IMR-90 (cell line): ENCODE measurements around the gene RFX3. TPM values are rescaled to one million over a fixed set of nuclear protein-coding genes. Genes with fewer than 3 reads are reported as not detected.

ENCODE experiments used
- ATAC-seq: fragments of 200-7000 bp; cut with Tn5 transposase; 2 replicates; pipeline ENCODE4 v1.9.1; 2020; ENCODE audit warnings: low read depth, mild to moderate bottlenecking, moderate library complexity
- BruUV-seq: library from RNA; stranded (reverse); fragments of 400-500 nt; replicated peaks from 2 replicates; lab custom pipeline; 2021; lab: Mats Ljungman, UMichigan
- CTCF ChIA-PET: fragments of 300-600 bp; formaldehyde crosslinking; extraction: SDS; loops from one replicate; lab custom pipeline; 2021; ENCODE audit warnings: antibody characterized with exemption; lab: Yijun Ruan, JAX
- POLR2A ChIA-PET: fragments of 300-600 bp; sonication (Branson Sonifier 250); formaldehyde crosslinking; loops from one replicate; lab custom pipeline; 2022; ENCODE audit warnings: antibody characterized with exemption; ENCODE audit not compliant: unreplicated experiment; lab: Charles Lee
- DNase-seq: peaks from one replicate; pipeline ENCODE4 v3.0.0; 2013
- H2AFZ ChIP-seq: replicated peaks from 2 replicates; pipeline ENCODE3; 2013; ENCODE audit warnings: low read length, mild to moderate bottlenecking; ENCODE audit not compliant: poor library complexity
- H2AK5ac ChIP-seq: 2 replicates; pipeline ENCODE4 v1.6.1; 2013; ENCODE audit warnings: low read depth, low read length, inconsistent platforms
- H2AK9ac ChIP-seq: replicated peaks from 2 replicates; pipeline ENCODE3; 2013; ENCODE audit warnings: mild to moderate bottlenecking, low read depth, low read length, moderate library complexity; ENCODE audit not compliant: poor library complexity
- H2BK120ac ChIP-seq: 2 replicates; pipeline ENCODE4 v1.6.1; 2013; ENCODE audit warnings: low read depth, low read length, inconsistent platforms
- H2BK15ac ChIP-seq: 3 replicates; pipeline ENCODE4 v1.6.1; 2013; ENCODE audit warnings: low read depth, low read length, inconsistent platforms
- H2BK20ac ChIP-seq: 2 replicates; pipeline ENCODE4 v1.6.1; 2013; ENCODE audit warnings: low read depth, mild to moderate bottlenecking, inconsistent platforms, low read length, moderate library complexity
- H2BK5ac ChIP-seq: 2 replicates; pipeline ENCODE4 v1.6.1; 2013; ENCODE audit warnings: mild to moderate bottlenecking, low read depth, low read length, inconsistent platforms; ENCODE audit not compliant: poor library complexity, severe bottlenecking
- H3K14ac ChIP-seq: replicated peaks from 2 replicates; pipeline ENCODE4 v1.6.1; 2013; ENCODE audit warnings: low read depth, low read length, inconsistent platforms
- H3K18ac ChIP-seq: 2 replicates; pipeline ENCODE4 v1.6.1; 2013; ENCODE audit warnings: low read depth, low read length, control low read depth
- H3K23ac ChIP-seq: 2 replicates; pipeline ENCODE4 v1.6.1; 2013; ENCODE audit warnings: low read depth, low read length, inconsistent platforms
- H3K27ac ChIP-seq: 2 replicates; pipeline ENCODE4 v1.5.1; 2013; ENCODE audit warnings: mild to moderate bottlenecking, control low read depth, low read length; ENCODE audit not compliant: insufficient read depth
- H3K27me3 ChIP-seq: 2 replicates; pipeline ENCODE4 v1.6.1; 2013; ENCODE audit warnings: low read length; ENCODE audit not compliant: control insufficient read depth, insufficient read depth
- H3K36me3 ChIP-seq: 2 replicates; pipeline ENCODE4 v1.6.1; 2013; ENCODE audit warnings: low read length, mixed read lengths; ENCODE audit not compliant: control insufficient read depth, insufficient read depth
- H3K4ac ChIP-seq: 2 replicates; pipeline ENCODE4 v1.6.1; 2013; ENCODE audit warnings: low read depth, low read length, inconsistent platforms
- H3K4me1 ChIP-seq: 2 replicates; pipeline ENCODE4 v1.6.1; 2013; ENCODE audit warnings: low read length, mixed read lengths; ENCODE audit not compliant: control insufficient read depth, insufficient read depth
- H3K4me2 ChIP-seq: 2 replicates; pipeline ENCODE4 v1.6.1; 2013; ENCODE audit warnings: low read depth, mild to moderate bottlenecking, control low read depth, low read length, moderate library complexity
- H3K4me3 ChIP-seq: 2 replicates; pipeline ENCODE4 v1.5.1; 2013; ENCODE audit warnings: low read depth, mild to moderate bottlenecking, control low read depth, low read length, moderate library complexity; ENCODE audit not compliant: insufficient read depth
- H3K56ac ChIP-seq: 2 replicates; pipeline ENCODE4 v1.6.1; 2013; ENCODE audit warnings: low read length, inconsistent platforms; ENCODE audit not compliant: insufficient read depth; ENCODE audit errors: extremely low read depth
- H3K79me1 ChIP-seq, 2 experiments: 2 replicates each; pipeline ENCODE4 v1.6.1; 2013; ENCODE audit warnings: low read length in 2 of 2, inconsistent platforms in 1 of 2, low read depth in 1 of 2
- H3K9ac ChIP-seq: 2 replicates; pipeline ENCODE4 v1.6.1; 2013; ENCODE audit warnings: low read depth, low read length, control low read depth
- H3K9me1 ChIP-seq: 2 replicates; pipeline ENCODE4 v1.6.1; 2013; ENCODE audit warnings: low read length, inconsistent platforms; ENCODE audit not compliant: insufficient read depth
- H3K9me3 ChIP-seq: 2 replicates; pipeline ENCODE4 v1.6.1; 2013; ENCODE audit warnings: low read length; ENCODE audit not compliant: control insufficient read depth, insufficient read depth
- H4K20me1 ChIP-seq: 2 replicates; pipeline ENCODE4 v1.6.1; 2013; ENCODE audit warnings: low read length, inconsistent platforms; ENCODE audit not compliant: insufficient read depth
- H4K5ac ChIP-seq: 2 replicates; pipeline ENCODE4 v1.6.1; 2013; ENCODE audit warnings: mild to moderate bottlenecking, low read depth, low read length, control low read depth
- H4K8ac ChIP-seq, 2 experiments: 2 replicates each; pipeline ENCODE4 v1.6.1; 2013; ENCODE audit warnings: low read depth in 2 of 2, low read length in 2 of 2, control low read depth in 1 of 2, inconsistent platforms in 1 of 2
- H4K91ac ChIP-seq: 2 replicates; pipeline ENCODE4 v1.6.1; 2013; ENCODE audit warnings: low read depth, low read length, inconsistent platforms; ENCODE audit not compliant: insufficient read depth
- CEBPB ChIP-seq: IDR thresholded peaks from 2 replicates; pipeline ENCODE4 v1.6.1; 2012; ENCODE audit warnings: low read depth, low read length, improper control_type of control experiment
- CHD1 ChIP-seq: IDR thresholded peaks from 2 replicates; pipeline ENCODE4 v1.6.1; 2012; ENCODE audit warnings: low read depth, low read length, improper control_type of control experiment
- MXI1 ChIP-seq: IDR thresholded peaks from 2 replicates; pipeline ENCODE4 v1.6.1; 2012; ENCODE audit warnings: low read depth, mild to moderate bottlenecking, low read length, moderate library complexity, borderline replicate concordance
- NFE2L2 ChIP-seq: fragments of 150-350 bp; IDR thresholded peaks from 2 replicates; pipeline ENCODE4 v1.6.1; 2016; ENCODE audit warnings: low read depth, mild to moderate bottlenecking, low read length
- RAD21 ChIP-seq: IDR thresholded peaks from 2 replicates; pipeline ENCODE4 v1.6.1; 2012; ENCODE audit warnings: low read length, improper control_type of control experiment
- RCOR1 ChIP-seq: IDR thresholded peaks from 2 replicates; pipeline ENCODE4 v1.6.1; 2012; ENCODE audit warnings: mild to moderate bottlenecking, low read length, improper control_type of control experiment; ENCODE audit not compliant: insufficient replicate concordance
- WGBS, 2 experiments: methylation state at CpG; one replicate each; pipeline versions ENCODE4 v1.1.5 to v1.1.7; 2013; ENCODE audit warnings: missing lambda C conversion rate in 2 of 2; ENCODE audit not compliant: insufficient read length in 1 of 2; ENCODE audit errors: extremely low coverage in 2 of 2; 5-methylcytosine and 5-hydroxymethylcytosine counted together
- dilution Hi-C: fragments of 300-500 bp; cut with HindIII; formaldehyde crosslinking; loops from one replicate; pipeline ENCODE4 v1.14.3; 2018; ENCODE audit warnings: low sequenced_read_pairs; ENCODE audit not compliant: unreplicated experiment
- in situ Hi-C: fragments of 300-500 bp; cut with MboI; formaldehyde crosslinking; loops from 3 replicates; pipeline ENCODE4 v1.14.3; 2019; ENCODE audit warnings: low sequenced_read_pairs, inconsistent platforms, mixed read lengths
- intact Hi-C: fragments of 100-400 bp; cut with micrococcal nuclease; formaldehyde crosslinking; loops from 2 replicates; pipeline ENCODE4 v1.10.0; 2022
- polyA plus RNA-seq, 3 experiments: library from polyadenylated mRNA; depleted of rRNA; stranded (reverse); fragments of >200 nt; gene quantifications; 2 replicates each; pipeline ENCODE4 v1.2.3, GENCODE V29; 2012; ENCODE audit warnings: low replicate concordance in 1 of 3
- total RNA-seq: library from RNA; depleted of rRNA; stranded (reverse); fragments of >200 nt; gene quantifications from 2 replicates; pipeline ENCODE4 v1.2.3, GENCODE V29; 2012

RFX3 gene
- total and polyA plus RNA-seq, 2 of the 4 experiments (the other 2 are of a cell fraction) = 1.7 to 2.7 TPM

DNA sequence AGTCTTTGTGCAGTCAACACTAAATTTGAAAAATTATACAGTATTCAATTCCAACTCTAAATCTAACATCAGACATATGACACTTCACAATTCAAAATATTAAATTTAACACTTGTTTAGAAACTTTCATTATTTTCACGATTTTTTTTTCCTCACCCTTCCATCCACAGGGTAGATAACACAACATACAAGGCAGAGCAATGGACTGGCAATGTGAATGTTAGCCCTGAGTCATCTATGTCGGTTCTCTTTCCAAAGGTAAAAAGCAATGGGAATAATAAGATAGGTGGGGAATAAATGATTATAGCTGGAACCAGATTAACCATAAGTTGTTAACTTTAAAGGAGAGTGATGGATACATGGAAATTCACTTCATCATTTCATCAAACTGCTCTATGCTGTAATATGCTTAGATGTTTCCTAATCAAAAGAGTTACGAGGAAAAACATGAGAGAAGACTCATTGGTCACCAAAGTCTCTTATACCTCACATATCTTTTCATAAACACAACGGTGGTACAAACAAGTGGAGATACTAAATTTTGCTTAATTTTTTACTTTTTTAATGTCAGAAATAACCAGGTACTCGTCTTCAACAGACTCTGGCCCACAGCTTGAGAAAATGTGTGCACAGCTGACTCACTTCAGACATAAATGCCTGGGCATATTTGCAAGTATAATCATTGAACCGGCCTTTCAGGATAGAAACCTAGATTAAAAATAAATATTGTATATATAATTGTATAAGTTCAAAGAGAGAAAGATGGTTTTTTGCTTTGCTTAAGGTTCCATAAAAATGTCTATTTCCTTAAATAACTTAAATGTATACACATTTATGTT lies 23.0 kb downstream of the RFX3 start:
- H3K9ac ChIP-seq = no peak overlapping the region
- peak; percentile 75 for ATAC-seq

More for the DNA sequence above, 23.0 kb downstream of the RFX3 start:
- no peak overlapping the region for H3K14ac ChIP-seq
- POLR2A ChIA-PET = no interaction called here
- H3K4me3 ChIP-seq = no peak overlapping the region
- H2AFZ ChIP-seq = no peak overlapping the region
- no peak overlapping the region for H3K4ac ChIP-seq
- intact Hi-C loops = no loop called here
- H2BK5ac ChIP-seq = peak overlapping the region; percentile 8
- DNase-seq = peak; percentile 61
- H4K5ac ChIP-seq = no peak overlapping the region
- H3K36me3 ChIP-seq = no peaks in the 10 kb centered on the region
- H2AK9ac ChIP-seq = no peak overlapping the region
- in situ Hi-C loops = no loop called here
- H3K56ac ChIP-seq = no peak overlapping the region
- no peak for TF ChIP-seq RAD21
- no peak for TF ChIP-seq CHD1
- no peak for TF ChIP-seq RCOR1
- no peak for TF ChIP-seq CEBPB
- TF ChIP-seq NFE2L2 = no peak
- TF ChIP-seq MXI1 = no peak
- no peak overlapping the region for H2AK5ac ChIP-seq
- no peaks in the 10 kb centered on the region for H3K9me1 ChIP-seq
- no peaks in the 10 kb centered on the region for H3K27me3 ChIP-seq
- WGBS, 2 experiments = 60 to 100% methylated on average over 1 of the region's 6 CpGs
- peaks cover 0 to 3% of the 10 kb centered on the region in 2 experiments; a peak in 1 of 4 replicates for H3K79me1 ChIP-seq
- no TSS peak for BruUV-seq
- no peaks in the 10 kb centered on the region for H4K20me1 ChIP-seq
- no peak overlapping the region for H4K91ac ChIP-seq
- CTCF ChIA-PET = no interaction called here
- H3K27ac ChIP-seq = no peak overlapping the region
- H3K4me1 ChIP-seq = peaks cover 3% of the 10 kb centered on the region; the same call in 1 of the 2 replicates
- H3K18ac ChIP-seq = no peak overlapping the region
- H4K8ac ChIP-seq = no peak overlapping the region
- H3K23ac ChIP-seq = no peak overlapping the region
- H3K9me3 ChIP-seq = no peaks in the 10 kb centered on the region
- dilution Hi-C loops = no loop called here
- no peak overlapping the region for H2BK15ac ChIP-seq
- H3K4me2 ChIP-seq = no peak overlapping the region
- H2BK120ac ChIP-seq = no peak overlapping the region
- no peak overlapping the region for H2BK20ac ChIP-seq
